GM19025 (cell line): ENCODE data around the gene NUP98.
A peak's percentile ranks its signal among the peaks of the same experiment; 100 is the strongest.

Experiments
- ATAC-seq: cut with Tn5 transposase; IDR thresholded peaks from one replicate; pipeline ENCODE4 v1.9.1; 2021; ENCODE audit warnings: mild to moderate bottlenecking, low read depth, moderate library complexity; ENCODE audit not compliant: unreplicated experiment

Gene NUP98

DNA sequence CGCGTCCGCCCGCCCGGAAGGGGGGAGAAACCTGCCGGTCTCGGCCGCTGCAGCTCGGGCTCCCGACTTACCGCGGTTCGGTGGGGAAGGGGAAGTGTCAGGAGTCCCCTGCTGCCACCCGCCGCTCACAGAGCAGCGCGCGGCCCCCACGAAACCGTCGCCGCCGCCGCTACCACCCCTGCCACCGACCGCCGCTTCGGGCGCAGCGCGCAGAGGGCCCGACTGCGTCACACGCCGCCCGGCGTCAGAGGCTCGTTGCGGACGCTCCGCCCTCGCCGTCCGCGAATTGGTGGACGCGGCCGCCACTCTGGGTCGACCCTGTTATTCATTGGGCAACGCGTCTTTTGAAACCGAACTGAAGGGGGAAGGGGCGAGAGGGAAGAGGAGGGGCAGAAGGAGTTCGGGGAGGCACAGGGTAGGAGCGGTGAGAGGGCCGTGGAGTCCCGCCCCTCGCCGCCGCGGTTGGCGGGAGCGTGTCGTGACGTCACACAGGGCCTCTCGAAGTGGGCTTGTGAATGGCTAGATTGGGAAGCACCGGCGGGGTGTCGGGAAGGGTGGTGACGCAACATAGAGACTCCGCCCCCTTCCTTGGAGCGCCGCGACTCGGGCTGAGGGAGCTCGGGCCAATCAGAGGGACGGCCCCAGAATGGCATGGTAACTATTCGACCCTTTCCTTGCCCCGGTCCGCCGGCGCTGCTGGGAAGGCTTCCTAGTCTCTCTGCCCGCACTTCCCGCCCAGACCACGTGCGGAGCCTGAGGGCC is at the start of gene NUP98:
NUP98 (minus strand) TSS at position 226 of the 762 bp plus-strand sequence. CDS start 15,437 bp downstream, outside the sequence.
- peak; percentile 89 for ATAC-seq

DNA sequence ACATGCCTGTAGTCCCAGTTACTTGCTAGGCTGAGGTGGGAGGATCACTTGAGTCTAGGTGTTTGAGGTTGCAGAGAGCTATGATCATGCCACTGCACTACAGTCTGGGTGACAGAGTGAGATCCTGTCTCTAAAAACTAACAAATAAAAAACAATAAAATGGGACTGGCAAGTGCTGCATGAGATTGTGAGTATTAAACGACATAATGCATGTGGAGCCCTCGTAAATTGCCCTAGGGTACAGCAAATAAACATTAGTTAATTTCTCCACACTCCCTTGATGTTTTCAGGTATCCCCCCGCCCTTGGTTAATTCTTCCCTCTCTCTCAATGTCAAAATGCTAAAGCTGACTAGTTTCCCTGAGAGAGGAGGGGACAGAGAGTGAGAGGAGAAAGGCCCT is 48.3 kb upstream of the NUP98 start:
- ATAC-seq = no peak

DNA sequence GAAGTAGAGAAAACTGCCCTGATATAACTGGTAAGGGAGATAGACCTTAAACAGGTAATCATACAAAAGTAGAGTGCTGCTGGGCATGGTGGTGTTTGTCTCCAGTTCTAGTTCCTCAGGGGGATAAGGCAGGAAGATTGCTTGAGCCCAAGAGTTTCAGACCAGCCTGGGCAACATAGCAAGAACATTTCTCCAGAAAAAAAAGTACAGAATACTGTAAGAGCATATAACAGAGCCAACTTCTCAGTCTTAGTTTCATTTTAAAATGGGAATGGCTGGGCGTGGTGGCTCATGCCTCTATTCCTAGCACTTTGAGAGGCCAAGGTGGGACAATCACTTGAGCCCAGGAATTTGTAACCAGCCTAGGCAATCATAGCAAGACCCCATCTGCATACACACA is 47.9 kb upstream of the NUP98 start:
- ATAC-seq = no peak

DNA sequence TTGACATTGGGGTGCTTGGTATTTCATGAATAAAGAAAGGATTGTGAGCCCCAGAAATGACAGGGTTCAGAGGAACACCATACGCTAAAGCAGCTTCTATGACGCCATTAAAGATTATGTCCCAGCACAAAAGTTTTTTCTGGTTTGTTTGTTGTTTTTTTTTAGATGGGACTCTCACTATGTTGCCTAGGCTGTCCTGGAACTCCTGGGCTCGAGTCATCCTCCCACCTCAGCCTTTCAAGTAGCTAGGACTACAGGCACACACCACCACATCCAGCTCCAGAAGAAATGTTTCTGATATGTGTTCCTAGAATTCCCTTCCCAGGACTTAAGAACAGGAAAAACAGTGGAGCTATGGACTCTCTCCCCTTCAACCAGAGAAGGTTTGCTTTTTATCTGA is 46.0 kb upstream of the NUP98 start:
- ATAC-seq = no peak

DNA sequence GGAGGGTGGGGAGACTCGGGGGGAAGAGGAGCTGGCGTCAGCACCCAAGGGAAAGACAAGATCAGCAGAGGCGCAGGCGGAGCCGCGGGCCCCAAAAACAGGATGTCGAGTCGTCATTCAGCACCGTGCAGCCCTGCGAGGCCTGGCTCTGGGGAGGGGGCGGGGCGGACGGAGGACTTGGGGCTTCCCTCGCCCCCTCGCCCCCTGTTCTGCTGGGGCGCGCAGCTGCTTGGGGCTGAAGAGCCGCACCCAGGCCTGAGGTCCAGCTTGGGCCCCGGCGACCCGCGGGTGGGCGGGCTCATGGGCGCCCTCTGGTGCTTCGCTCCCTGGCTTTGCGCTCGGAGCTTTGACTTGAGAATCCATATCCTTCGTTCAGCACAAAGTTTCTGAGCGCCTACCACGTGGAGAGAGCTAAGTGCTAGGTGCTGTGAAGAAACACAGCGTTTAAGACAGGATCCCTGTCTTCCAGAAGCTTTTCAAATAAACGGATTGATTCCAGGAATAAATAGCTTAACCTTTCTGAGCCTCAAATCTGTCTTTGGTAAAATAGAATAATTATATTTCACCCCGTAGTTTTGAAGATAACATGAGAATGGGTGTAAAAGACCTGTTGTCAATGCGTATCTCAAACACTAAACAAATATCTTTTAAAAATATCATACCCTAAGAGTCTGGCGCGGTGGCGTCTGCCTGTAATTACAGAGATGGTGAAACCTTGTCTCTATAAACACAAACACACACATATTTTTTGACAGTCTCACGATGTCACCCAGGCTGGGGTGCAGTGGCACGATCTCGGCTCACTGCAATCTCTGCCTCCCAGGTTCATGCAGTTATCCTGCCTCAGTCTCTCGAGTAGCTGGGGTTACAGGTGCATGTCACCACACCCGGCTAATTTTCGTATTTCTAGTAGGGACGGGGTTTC is 44.3 kb upstream of the NUP98 start:
- ATAC-seq = peak; percentile 53

DNA sequence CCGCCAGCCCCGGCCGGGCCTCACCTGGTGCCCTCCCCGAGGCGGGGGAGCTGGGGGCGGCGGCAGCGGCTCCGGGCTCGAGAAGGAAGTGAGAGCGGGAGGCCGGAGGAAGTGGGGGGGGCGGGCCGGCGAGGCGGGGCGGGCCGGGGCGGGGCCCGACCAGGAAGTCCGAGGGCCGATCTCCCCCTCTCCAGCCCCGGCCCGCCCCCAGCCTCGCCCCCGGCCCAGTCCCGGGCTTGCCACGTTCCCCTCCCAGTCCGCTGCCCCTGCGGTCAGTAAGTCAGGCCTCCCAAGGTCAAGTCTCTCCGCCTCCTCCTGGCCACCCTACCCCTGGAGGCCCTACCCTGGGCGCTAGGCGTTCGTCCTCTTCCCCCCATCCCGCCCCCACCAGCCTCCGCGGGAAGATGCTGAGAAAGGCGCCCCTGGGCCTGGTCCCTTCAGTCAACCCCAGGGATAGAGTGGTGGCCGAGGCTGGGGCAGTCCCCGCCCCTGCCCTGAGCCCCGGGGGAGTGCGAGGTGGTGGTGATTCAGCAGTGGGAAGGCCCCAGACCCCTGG is 43.6 kb upstream of the NUP98 start, which contains the start of gene RHOG:
RHOG (minus strand) TSS at position 90 of the 556 bp plus-strand sequence. CDS start 12,821 bp downstream, outside the sequence.
- ATAC-seq = peak; percentile 45

DNA sequence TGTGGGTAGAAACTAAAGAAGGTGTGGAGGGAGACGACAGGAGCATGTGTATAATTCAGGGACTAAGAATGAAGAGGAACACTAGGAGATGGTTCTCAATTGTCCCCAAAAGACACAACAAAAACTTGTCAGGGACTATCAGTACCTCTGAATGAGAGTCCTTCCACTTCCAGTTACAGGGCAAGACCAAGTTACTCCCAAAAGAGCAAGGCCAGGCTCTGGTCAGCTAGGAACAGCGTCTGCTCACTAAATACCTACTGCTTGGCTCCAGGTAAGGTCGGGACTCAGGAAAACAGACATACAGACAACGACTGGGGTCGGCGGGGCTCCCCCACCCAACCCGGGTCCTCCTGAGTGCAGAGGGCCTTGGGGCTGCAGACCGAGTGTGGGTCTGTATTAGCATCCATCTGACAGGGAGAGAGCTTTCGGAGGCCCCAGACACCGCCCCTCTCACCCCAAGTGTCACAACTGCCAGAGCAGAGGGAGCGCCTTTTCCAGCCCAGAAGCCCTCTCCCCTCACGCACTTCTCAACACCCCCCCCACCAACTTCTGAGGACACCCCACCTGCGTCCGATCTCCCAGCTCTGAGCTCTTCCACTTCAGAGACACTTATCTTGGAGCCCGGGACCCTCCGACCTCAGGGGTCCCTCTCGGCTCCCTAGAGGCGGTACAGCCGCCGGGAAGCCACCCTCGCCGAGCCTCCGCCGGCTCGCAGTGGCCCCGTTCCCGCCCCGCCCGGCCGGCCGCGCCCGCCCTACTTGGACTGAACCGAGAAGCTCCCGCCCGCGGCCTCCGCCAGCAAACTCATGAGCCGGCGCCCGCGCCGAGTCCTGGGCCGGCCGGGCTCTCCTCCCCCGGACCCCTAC is 42.9 kb upstream of the NUP98 start:
- ATAC-seq = no peak

DNA sequence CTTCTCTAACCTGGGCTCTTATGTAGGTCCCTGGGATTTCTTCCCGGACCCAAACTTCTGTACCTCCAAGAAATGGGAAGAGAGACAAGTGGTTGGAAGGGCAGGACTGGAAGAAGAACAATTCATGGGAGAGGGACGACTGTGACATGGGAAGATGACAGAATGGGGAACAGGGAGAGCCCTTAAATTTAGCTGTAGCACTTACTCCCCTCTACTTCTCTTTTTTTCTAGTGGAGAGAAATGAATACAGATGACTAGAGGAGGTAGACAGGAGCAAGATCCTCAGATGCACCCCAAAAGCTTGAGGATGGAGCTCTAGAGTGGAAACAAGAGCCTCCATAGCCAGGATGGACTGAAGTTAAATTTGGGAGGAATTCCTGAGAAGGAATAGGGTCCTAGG is 41.1 kb upstream of the NUP98 start:
- no peak for ATAC-seq

DNA sequence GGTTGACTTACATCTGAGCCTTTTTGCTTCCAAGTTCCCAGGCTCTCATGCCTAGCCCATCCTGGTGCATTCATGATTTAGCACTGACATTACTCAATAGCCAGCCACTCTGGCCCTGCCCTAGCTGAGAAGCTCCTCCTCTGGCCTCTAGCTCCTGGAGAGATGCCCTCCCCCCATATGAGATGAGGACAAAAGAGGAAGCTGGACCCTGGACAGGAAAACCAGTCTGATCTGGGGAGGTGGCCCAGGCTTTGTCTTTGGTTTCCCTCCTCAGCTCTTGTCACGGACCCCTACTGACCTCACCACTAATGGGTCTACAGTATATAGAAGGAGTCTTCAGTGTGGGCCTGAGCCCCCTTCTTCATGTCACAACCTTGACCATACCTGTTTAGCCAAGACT is 40.4 kb upstream of the NUP98 start:
- no peak for ATAC-seq

DNA sequence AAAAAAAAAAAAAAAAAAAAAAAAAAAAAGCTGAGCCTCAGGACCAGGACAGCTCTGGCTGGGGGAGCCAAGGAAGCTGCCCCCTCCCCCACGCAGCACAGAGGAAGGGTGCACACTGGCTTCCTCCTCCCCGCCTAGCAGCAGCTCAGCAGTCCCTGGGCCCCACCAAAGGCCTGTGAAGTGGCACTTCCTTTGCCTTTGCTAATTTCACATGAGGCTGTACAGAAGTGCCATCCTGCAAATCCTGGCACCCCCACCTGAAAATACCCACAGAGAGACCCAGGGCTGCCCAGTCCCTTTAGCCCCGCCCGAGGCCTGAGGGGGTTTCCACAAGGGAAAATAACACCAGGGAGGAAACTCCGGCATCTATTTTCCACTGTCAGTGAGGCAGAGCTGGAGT is 39.5 kb upstream of the NUP98 start:
- no peak for ATAC-seq

DNA sequence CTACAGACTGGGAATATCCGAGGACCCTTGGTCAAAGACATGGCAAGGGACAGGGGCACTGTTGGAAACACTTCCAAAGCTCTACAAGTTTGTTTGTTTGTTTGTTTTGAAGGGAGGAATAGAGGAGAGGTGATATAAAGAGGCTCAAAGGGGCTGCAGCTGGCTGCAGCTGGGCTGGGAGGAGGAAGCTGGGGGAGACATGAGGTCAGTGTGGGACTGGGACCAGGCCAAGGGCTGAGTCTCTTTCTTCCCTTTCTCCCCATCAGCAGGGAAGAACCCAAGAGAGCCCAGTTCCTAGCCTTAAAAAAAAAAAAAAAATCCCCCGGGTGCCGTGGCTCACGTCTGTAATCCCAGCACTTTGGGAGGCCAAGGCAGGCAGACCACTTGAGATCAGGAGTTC is 38.4 kb upstream of the NUP98 start:
- ATAC-seq = no peak

DNA sequence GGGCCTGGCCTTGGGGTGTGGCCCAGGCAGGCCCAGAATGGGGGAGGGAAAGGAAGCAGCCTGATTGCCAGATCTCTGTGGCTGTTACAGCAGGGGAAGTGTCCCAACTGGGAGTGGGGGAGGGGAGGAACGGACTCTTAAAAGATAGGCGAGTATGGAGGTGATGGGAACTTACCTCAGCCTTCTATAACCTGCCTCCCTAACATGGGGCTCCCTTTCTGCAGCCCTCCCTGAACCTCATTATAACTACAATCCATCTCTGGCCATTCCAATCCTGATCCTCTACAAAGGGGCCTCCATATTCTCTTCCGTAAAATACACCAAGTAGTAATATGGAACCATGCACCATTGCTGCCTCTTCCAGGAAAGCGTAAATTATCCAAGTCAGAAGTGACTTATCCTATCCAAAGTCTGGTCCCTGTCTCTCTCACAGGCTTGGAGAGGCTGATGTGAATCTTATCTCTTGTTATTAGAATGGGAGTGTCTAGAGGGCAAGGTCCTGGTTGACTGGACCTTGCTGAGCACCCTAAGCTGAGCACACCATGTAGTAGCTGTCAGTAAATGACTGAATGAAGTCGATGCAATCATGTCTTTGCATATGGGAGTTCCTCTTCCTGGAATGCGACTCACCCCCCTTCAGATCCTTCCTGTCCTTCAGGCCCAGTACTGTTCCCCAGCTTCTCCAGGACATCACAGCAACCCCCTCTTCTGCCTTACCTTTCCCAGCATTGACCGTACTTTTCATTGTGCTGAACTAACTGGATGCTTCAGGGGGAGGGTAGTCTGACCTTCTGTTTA is 37.5 kb upstream of the NUP98 start:
- no peak for ATAC-seq

DNA sequence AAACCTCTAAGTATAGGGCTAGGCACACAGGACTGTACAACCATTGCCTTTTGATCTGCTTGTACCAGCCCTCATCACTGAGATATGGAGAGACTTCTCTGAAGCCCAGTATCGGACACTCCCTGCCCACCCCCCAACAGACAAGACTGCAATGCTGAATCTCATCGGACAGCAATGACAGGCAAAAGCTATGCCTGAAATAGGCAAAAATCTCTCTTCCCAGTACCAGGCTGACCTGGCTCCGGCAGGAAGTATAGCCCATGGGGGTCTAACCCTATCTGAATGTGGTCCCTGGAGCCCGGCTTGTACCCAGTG is 37.0 kb upstream of the NUP98 start:
- ATAC-seq = no peak

DNA sequence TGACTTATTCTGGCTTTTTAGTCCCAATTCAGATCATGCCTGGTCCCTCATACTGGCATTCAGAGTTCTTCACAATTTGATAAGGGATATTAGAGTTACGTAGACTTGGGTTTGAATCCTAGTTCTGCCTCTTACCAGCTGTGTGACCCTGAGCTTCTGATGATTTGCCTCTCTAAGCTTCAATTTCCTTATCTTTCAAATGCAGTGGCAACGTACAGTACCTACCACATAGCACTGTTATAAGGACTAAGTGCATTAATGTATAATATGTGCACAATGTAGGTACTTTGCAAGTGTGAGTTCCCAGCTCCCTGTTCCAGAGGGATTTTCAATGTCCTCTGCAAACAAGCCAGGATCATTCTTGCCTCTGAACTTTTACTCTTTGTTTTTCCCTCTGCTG is 36.1 kb upstream of the NUP98 start:
- no peak for ATAC-seq

DNA sequence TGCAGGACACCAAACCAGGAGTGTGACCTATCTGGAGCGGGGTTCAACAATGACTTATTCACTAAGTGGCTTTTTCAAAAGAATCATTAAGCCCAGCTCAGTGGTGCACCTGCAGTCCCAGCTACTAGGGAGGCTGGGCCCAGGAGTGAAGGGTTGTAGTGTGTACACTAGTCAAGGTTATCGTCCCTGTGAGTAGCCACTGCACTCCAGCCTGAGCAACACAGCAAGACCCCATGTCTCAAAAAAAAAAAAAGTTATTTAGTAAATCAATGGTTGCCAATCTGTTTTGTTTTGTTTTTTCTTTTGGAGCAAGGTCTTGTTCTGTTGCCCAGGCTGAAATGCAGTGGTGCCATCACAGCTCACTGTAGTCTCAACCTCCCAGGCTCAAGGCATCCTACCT is 35.5 kb upstream of the NUP98 start:
- ATAC-seq = no peak

DNA sequence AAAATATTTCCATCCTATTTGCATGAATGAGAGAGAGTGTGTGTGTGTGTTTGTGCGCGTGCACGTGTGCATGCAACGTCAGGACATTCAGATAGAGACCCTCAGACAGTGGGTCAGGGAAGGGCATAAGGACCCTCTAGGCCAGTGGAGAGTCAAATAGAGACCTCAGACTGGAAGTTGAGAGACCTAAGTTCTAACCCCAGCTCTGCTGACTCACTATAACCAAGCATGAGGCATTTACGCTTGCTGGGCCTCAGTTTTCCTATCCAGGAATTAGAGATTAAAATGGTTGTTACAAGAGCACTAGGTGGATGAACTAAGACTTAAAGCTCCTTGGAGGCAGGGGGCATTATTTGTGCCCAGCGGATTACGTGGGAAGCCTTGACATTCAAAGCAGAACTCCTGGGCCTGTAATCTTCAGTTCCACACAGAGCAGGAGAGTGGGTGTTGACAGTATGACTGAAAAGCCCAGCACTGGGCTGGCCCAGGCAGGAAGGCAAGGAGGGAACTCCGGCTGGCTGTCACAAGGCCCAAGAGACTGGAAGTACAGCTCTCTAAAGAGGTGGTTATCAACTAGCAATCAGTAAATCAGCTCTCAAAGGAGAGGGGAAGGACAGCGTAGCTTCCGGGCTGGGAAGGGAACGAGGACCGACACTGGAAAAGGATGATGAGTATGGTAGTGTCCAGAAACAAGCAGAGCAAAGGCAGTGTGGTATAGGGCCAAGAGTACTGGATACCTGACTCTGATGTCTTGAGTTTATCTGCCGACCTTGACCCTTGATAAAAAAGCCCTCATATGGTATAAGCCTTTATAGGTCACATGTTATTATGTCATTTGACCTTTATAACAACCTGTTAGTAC is 34.3 kb upstream of the NUP98 start:
- no peak for ATAC-seq

DNA sequence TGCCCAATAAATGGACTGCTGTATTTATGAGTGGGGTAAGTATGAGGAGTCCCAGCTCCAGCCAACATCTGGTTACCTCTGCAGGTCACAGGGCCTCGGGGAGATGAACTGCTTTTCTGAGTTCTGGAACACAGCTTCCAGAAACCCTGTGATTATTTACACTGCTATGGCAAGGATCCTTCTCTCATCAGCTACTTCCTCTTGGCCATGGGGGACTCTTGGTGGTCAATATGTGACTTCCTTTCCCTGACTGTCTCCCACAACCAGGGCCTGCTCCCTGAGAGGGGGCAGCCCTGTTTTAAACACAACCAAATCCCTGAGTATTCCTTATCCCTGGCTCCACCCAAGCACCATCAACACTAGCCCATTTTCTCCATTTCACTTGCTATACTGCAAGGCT is 33.4 kb upstream of the NUP98 start:
- no peak for ATAC-seq

DNA sequence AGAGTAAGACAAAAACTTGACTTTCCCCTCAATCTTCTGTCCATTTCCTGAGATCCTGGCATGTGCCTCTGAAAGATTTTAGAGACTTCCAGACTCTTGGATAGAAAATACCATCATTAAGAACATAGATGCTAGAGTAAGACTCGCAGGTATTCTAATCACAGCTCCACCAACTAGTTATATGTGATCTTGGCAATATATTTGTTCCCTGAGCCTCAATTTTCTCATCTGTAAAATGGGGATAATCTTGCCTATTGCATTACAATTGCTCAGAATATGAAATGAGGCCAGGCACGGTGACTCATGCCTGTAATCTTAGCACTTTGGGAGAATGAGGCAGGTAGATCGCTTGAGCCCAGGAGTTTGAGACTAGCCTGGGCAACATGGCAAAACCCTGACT is 32.7 kb upstream of the NUP98 start:
- ATAC-seq = no peak
